HEK293T (cell line): ENCODE results near the gene STOX1.
"Not testable (repeated sequence)": the region's sequence is repeated elsewhere in the genome, so short reads cannot be mapped to it uniquely, and the experiment has no call there.

Experiments used
- ARNT ChIP-seq: fragments of 450-650 bp; IDR thresholded peaks from 2 replicates; pipeline ENCODE4 v1.6.1; 2017; ENCODE audit warnings: mild to moderate bottlenecking
- BHLHE40 ChIP-seq: fragments of 450-650 bp; IDR thresholded peaks from 2 replicates; pipeline ENCODE4 v1.6.1; 2016; ENCODE audit warnings: mild to moderate bottlenecking, moderate library complexity, borderline replicate concordance
- ELF4 ChIP-seq: fragments of 450-650 bp; IDR thresholded peaks from 2 replicates; pipeline ENCODE4 v1.6.1; 2017; ENCODE audit warnings: antibody characterized with exemption
- FOXA1 ChIP-seq: fragments of 450-650 bp; IDR thresholded peaks from 2 replicates; pipeline ENCODE4 v1.6.1; 2016; ENCODE audit warnings: mild to moderate bottlenecking
- FOXM1 ChIP-seq: fragments of 450-650 bp; IDR thresholded peaks from 2 replicates; pipeline ENCODE4 v1.6.1; 2017; ENCODE audit warnings: mild to moderate bottlenecking, borderline replicate concordance
- HDGF ChIP-seq: fragments of 450-650 bp; IDR thresholded peaks from 2 replicates; pipeline ENCODE4 v1.6.1; 2017; ENCODE audit warnings: antibody characterized with exemption, borderline replicate concordance
- NFRKB ChIP-seq: fragments of 450-650 bp; IDR thresholded peaks from 2 replicates; pipeline ENCODE4 v1.6.1; 2016; ENCODE audit warnings: mild to moderate bottlenecking, moderate library complexity
- PKNOX1 ChIP-seq: fragments of 450-650 bp; IDR thresholded peaks from 2 replicates; pipeline ENCODE4 v1.6.1; 2016
- SUZ12 ChIP-seq: fragments of 450-650 bp; IDR thresholded peaks from 2 replicates; pipeline ENCODE4 v1.6.1; 2016; ENCODE audit warnings: mild to moderate bottlenecking
- TARDBP ChIP-seq: fragments of 450-650 bp; IDR thresholded peaks from 2 replicates; pipeline ENCODE4 v1.6.1; 2016
- ZNF384 ChIP-seq: fragments of 450-650 bp; IDR thresholded peaks from 2 replicates; pipeline ENCODE4 v1.6.1; 2016

DNA sequence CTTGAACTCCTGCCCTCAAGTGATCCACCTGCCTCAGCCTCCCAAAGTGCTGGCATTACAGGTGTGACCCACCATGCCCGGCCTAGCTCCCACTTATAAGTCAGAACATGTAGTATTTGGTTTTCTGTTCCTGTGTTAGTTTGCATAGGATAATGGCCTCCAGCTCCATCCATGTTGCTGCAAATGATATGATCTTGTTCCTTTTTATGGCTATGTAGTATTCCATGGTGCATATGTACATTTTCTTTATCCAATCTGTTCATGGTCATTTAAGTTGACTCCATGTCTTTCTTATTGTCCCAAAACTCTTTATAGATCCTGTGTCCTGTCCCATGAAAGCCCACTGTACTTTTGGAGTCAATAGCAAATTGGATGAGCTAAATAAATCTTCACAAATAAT is 7.0 kb upstream of the STOX1 start:
- not testable (repeated sequence) for TF ChIP-seq ZNF384, TARDBP, ARNT, FOXM1, HDGF, FOXA1, BHLHE40, SUZ12, ELF4, NFRKB, PKNOX1
